Ishikawa (cell line): ENCODE results near the gene CHIC2.

ENCODE experiments used
- CEBPB ChIP-seq: IDR thresholded peaks from 2 replicates; pipeline ENCODE4 v1.6.1; 2012
- CREB1 ChIP-seq: IDR thresholded peaks from 2 replicates; pipeline ENCODE4 v1.6.1; 2012; ENCODE audit warnings: low read depth
- EGR1 ChIP-seq: IDR thresholded peaks from 2 replicates; pipeline ENCODE4 v1.6.1; 2012
- EP300 ChIP-seq: IDR thresholded peaks from 2 replicates; pipeline ENCODE4 v1.6.1; 2012; ENCODE audit warnings: borderline replicate concordance
- FOXM1 ChIP-seq: IDR thresholded peaks from 2 replicates; pipeline ENCODE4 v1.6.1; 2012; ENCODE audit warnings: low read depth, borderline replicate concordance
- MAX ChIP-seq: IDR thresholded peaks from 2 replicates; pipeline ENCODE4 v1.6.1; 2012
- NFIC ChIP-seq: IDR thresholded peaks from 2 replicates; pipeline ENCODE4 v1.6.1; 2012
- RAD21 ChIP-seq: IDR thresholded peaks from 2 replicates; pipeline ENCODE4 v1.6.1; 2012; ENCODE audit warnings: low read depth
- REST ChIP-seq: IDR thresholded peaks from 2 replicates; pipeline ENCODE4 v1.6.1; 2012; ENCODE audit warnings: low read depth, mild to moderate bottlenecking
- TAF1 ChIP-seq: IDR thresholded peaks from 2 replicates; pipeline ENCODE4 v1.6.1; 2012; ENCODE audit warnings: low read depth, mild to moderate bottlenecking
- TCF12 ChIP-seq: IDR thresholded peaks from 2 replicates; pipeline ENCODE4 v1.6.1; 2012; ENCODE audit warnings: low read depth
- TEAD4 ChIP-seq: IDR thresholded peaks from 2 replicates; pipeline ENCODE4 v1.6.1; 2012
- USF1 ChIP-seq: IDR thresholded peaks from 2 replicates; pipeline ENCODE4 v1.6.1; 2012
- YY1 ChIP-seq: IDR thresholded peaks from 2 replicates; pipeline ENCODE4 v1.6.1; 2012; ENCODE audit warnings: low read depth
- ZBTB7A ChIP-seq: IDR thresholded peaks from 2 replicates; pipeline ENCODE4 v1.6.1; 2012; ENCODE audit warnings: low read depth

CHIC2 gene

GRCh38 chr4:54001668-54002365 lies 62.6 kb downstream of the CHIC2 start:
- TF ChIP-seq MAX (no peak), CEBPB (no peak), NFIC (no peak), TEAD4 (no peak), REST (no peak), EGR1 (no peak), YY1 (no peak), USF1 (no peak), FOXM1 (no peak), EP300 (no peak), ZBTB7A (no peak), TAF1 (no peak), RAD21 (no peak), TCF12 (no peak), CREB1 (no peak)

DNA sequence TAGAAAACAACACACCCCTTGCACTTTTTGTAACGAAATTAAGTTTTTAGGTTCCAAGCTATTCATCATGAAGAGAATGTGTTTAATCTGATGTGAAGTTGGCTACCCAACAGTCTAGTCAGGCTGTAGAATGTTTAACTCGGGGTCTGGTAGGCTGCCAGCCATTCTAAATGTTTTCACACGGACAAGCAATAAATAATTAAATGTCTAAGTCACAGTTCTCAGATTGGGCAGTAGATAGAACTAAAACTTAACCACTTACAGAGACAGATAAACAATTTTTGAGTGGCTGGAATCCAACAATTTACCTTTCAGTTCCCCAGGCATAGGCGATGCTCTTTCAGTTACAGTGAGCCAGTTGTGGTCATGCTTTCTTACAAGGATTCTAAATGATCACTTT lies 66.5 kb downstream of the CHIC2 start:
- no peak for TF ChIP-seq NFIC
- no peak for TF ChIP-seq USF1
- TF ChIP-seq FOXM1: no peak
- TF ChIP-seq ZBTB7A: no peak
- no peak for TF ChIP-seq CEBPB
- no peak for TF ChIP-seq TCF12

DNA sequence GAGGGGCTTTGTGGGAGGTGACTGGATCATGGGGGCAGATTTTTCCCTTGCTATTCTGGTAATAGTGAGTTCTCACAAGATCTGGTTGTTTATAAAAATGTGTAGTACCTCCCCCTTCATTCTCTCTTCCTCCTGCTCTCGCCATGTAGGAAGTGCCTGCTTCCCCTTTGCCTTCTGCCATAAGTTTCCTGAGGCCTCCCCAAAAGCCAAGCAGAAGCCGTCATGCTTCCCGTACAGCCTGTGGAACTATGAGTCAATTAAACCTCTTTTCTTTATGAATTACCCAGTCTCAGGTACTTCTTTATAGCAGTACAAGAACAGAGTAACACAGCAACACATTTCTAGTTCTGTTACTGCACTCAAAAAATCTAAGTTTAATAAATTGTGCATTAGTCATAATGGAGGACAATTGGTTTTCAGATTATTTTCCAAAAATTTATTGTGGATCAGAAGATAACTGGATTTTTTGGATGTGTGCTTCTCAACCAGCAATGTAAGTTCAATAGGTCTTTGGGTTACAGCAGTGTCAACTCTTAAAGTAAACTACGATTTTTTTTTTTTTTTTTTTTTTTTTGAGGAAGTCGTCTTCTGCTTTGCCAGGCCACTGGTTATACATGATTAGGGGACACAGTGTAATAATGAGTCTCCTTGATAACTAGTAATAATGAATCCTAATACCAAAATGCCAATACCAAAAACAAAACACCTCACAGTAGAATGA lies 69.9 kb downstream of the CHIC2 start:
- TF ChIP-seq RAD21: no peak
- TF ChIP-seq USF1: no peak
- no peak for TF ChIP-seq TEAD4
- TF ChIP-seq TAF1: no peak
- no peak for TF ChIP-seq NFIC
- no peak for TF ChIP-seq EGR1
- no peak for TF ChIP-seq TCF12
- TF ChIP-seq EP300: no peak
- TF ChIP-seq CREB1: no peak
- no peak for TF ChIP-seq FOXM1

DNA sequence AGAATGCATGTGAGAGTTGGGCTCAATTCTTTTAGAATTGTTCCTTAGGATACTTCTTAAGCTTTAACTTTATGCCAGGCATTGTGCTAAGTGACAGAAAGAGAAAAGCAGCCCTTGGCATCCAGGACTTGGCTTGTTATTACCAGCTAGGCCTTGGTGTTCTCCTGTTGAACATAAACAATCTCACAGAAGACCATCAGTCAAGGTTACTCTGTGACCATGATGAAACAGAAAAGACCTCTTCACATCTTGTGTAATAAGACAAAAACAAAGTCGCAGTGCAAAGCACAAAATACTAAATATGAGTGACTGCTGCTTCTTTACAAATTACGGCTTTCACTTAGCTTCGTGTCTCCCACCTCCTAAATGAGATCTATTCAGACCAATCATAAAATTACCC lies 71.6 kb downstream of the CHIC2 start:
- no peak for TF ChIP-seq REST
- TF ChIP-seq ZBTB7A: no peak
- no peak for TF ChIP-seq MAX
- TF ChIP-seq FOXM1: no peak

DNA sequence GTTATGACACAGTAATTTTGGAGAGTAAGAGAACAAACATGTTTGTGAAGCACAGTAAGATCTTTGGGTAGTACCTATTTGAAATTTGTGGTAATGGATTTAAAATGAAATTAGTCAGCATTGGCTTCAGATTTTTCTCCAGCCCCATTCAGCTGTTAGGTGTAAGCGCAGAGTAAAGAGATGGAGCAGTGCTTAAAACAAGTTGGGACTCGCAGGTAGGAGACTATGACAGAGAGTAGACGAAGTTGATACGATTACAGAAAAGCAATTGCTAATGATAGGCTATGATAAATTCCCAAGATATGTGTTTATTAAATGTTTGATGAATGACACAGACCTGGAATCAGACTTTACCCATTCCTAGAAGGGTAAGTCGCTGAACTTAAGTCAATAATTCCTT lies 72.6 kb downstream of the CHIC2 start:
- no peak for TF ChIP-seq MAX
- TF ChIP-seq YY1: no peak
- no peak for TF ChIP-seq TAF1
- TF ChIP-seq REST: no peak
- TF ChIP-seq TEAD4: no peak
- no peak for TF ChIP-seq NFIC
- TF ChIP-seq EGR1: no peak
- TF ChIP-seq CREB1: no peak
- no peak for TF ChIP-seq FOXM1
- no peak for TF ChIP-seq RAD21
- TF ChIP-seq ZBTB7A: no peak
- TF ChIP-seq TCF12: no peak
- TF ChIP-seq EP300: no peak
- TF ChIP-seq CEBPB: no peak
- TF ChIP-seq USF1: no peak
